A549 (cell line): Measurements from ENCODE around the gene TMED8.

Experiments
- CEBPB ChIP-seq, 2 experiments: fragments of >200 bp in 1 of 2; sonication (Bioruptor Twin) in 1 of 2; formaldehyde crosslinking in 1 of 2; IDR thresholded peaks; 2 replicates each; pipeline ENCODE4 v1.6.1; 2012 to 2016
- CHD2 ChIP-seq: fragments of 150-350 bp; IDR thresholded peaks from 2 replicates; pipeline ENCODE4 v1.6.1; 2014; ENCODE audit warnings: low read length; ENCODE audit not compliant: partially characterized antibody
- MAFK ChIP-seq: fragments of 450-650 bp; IDR thresholded peaks from 2 replicates; pipeline ENCODE4 v1.6.1; 2014; ENCODE audit not compliant: partially characterized antibody
- RARB ChIP-seq: fragments of 250-450 bp; sonication (Bioruptor Pico); IDR thresholded peaks from 2 replicates; pipeline ENCODE4 v1.8.0; 2021; ENCODE audit warnings: mild to moderate bottlenecking, moderate library complexity
- RCOR1 ChIP-seq: fragments of 150-350 bp; IDR thresholded peaks from 2 replicates; pipeline ENCODE4 v1.6.1; 2014; ENCODE audit warnings: antibody characterized with exemption, low read length, low read depth
- REST ChIP-seq: fragments of 200-600 bp; sonication (generic); IDR thresholded peaks from 2 replicates; pipeline ENCODE4 v1.6.1; 2016; ENCODE audit warnings: antibody characterized with exemption, mild to moderate bottlenecking, moderate library complexity
- RFX5 ChIP-seq: fragments of 450-650 bp; IDR thresholded peaks from 2 replicates; pipeline ENCODE4 v1.7.1; 2014; ENCODE audit warnings: antibody characterized with exemption, mild to moderate bottlenecking, moderate library complexity
- TF ChIP-seq, protein P1 (sequence below): fragments of >200 bp; sonication (Bioruptor Twin); formaldehyde crosslinking; IDR thresholded peaks from 3 replicates; pipeline ENCODE4 v1.5.1; 2016

- TF ChIP-seq CHD2 = no peak
- TF ChIP-seq, protein P1, sequence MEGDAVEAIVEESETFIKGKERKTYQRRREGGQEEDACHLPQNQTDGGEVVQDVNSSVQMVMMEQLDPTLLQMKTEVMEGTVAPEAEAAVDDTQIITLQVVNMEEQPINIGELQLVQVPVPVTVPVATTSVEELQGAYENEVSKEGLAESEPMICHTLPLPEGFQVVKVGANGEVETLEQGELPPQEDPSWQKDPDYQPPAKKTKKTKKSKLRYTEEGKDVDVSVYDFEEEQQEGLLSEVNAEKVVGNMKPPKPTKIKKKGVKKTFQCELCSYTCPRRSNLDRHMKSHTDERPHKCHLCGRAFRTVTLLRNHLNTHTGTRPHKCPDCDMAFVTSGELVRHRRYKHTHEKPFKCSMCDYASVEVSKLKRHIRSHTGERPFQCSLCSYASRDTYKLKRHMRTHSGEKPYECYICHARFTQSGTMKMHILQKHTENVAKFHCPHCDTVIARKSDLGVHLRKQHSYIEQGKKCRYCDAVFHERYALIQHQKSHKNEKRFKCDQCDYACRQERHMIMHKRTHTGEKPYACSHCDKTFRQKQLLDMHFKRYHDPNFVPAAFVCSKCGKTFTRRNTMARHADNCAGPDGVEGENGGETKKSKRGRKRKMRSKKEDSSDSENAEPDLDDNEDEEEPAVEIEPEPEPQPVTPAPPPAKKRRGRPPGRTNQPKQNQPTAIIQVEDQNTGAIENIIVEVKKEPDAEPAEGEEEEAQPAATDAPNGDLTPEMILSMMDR = peak; percentile 45
- TF ChIP-seq RCOR1 = no peak
- no peak for TF ChIP-seq REST
- no peak for TF ChIP-seq CEBPB (IDR thresholded peaks at IDR 0.05)
- no peak for TF ChIP-seq RFX5
- no peak for TF ChIP-seq MAFK
- TF ChIP-seq RARB = no peak
Observed at GRCh38 chr14:77409131-77409533, 32.2 kb upstream of the TMED8 start.
